RPMI8226 (cell line): ENCODE data around the gene ZNF8.
"Not testable (repeated sequence)": the region's sequence is repeated elsewhere in the genome, so short reads cannot be mapped to it uniquely, and the experiment has no call there.

Experiments used
- DNase-seq: peaks from one replicate; pipeline ENCODE4 v3.0.0-alpha.2; 2015

The ZNF8 gene

GRCh38 chr19:58278541-58279041, at the start of gene ZNF8:
Gene ZNF8 (plus strand): TSS chr19:58278955. CDS start chr19:58279082, 127 bp downstream.
- peak; percentile 99 for DNase-seq

- DNase-seq: peak; percentile 38
These were observed 49.5 kb upstream of the ZNF8 start for GRCh38 chr19:58229255-58229639.

DNA sequence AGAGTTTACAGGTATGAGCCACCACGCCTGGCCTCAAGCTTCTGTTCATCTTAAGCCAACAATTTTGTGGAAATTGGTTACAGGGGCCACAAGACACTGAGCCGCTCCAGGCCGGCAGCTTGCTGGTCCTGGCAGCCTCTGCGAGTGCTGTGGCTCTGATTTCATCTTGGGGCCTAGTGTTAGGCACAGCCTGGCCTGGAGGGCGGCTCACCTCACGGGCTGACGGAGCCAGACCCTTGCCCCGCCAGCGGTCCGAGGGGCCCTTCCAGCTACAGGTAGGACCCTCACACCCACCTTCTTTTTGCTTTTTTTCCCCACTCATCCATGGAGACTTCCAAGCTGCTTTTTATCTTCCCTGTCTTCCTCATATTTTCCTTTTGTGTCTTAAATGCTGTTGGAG, 41.4 kb upstream of the ZNF8 start:
- DNase-seq: no peak

- DNase-seq: no peak
These were observed 35.4 kb upstream of the ZNF8 start for GRCh38 chr19:58243351-58243750.

DNA sequence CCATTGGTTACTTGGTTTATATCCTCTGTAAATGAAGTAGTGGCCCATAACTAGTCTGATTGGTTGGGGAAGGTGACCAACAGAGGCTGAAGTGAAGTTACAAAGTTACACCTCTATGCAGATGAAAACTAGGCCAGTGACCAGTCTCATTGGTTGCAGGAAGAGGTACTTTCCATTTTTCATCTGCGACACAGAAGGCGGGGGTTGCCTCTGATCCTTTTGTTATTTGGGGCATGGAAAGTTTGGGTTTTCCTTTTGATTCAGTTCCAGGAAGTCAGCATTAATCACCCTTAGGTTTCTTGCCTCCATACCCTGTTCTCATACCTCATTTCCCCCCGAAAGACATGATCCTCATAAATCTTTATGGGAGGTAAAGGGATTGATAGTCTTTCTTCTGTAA, 29.9 kb upstream of the ZNF8 start:
- DNase-seq: no peak

DNA sequence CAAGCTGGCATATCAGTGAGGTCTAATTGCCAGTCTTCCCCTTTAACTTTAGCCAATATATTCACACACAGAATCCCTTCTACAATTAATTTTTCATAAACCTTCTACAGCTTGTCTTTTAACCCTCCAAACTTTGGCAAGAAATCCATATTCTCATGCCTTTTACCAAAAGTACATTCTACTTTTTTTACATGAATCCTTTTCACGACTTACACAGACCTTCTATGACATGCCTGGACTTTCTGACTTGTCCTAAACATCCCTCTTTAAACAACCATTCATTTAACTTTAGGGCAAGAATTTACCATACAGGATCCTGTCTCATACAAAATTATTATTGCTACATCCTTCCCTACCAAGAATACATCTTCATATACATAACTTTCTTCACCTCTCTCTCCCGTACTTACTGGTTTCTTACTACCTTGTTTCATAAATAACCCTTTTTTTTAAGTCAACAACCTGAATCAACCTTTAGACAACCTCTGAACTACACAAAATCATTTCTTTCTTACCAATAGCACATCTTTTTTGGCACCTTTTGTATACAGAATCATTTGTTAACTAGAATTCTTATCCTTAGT, 26.6 kb upstream of the ZNF8 start:
- DNase-seq: no peak

GRCh38 chr19:58258259-58258658, 20.5 kb upstream of the ZNF8 start:
- not testable (repeated sequence) for DNase-seq

DNA sequence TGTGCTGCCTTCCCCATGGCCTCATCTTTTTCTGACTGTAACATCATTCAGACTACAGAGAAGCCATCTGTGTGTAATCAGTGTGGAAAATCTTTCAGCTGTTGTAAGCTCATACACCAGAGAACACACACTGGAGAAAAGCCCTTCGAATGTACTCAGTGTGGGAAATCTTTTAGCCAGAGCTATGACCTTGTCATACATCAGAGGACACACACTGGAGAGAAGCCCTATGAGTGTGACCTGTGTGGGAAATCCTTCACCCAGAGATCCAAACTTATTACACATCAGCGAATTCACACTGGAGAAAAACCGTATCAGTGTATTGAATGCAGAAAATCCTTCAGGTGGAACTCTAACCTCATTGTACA, 17.2 kb upstream of the ZNF8 start:
- no peak for DNase-seq

DNA sequence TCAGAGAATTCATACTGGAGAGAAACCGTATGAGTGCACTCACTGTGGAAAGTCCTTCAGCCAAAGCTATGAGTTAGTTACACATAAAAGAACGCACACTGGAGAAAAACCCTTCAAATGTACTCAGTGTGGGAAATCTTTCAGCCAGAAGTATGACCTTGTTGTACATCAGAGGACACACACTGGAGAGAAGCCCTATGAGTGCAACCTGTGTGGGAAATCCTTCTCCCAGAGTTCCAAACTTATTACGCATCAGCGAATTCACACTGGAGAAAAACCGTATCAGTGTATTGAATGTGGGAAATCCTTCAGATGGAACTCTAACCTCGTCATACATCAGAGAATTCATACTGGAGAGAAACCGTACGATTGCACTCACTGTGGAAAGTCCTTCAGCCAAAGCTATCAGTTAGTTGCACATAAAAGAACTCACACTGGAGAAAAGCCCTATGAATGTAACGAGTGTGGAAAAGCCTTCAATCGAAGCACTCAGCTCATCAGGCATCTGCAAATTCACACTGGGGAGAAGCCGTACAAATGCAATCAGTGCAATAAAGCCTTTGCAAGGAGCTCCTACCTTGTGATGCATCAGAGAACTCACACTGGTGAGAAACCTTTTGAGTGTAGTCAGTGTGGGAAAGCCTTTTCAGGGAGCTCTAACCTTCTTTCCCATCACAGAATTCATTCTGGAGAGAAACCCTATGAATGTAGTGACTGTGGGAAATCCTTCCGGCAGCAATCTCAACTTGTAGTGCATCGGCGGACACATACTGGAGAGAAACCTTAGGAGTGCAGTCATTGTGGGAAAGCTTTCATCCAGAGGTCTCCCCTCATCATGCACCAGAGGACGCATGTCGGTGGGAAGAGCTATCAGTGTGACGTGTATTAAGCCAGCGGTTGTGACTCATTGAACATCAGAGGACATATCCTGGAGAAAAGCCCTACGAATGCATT, 16.5 kb upstream of the ZNF8 start:
- no peak for DNase-seq

DNA sequence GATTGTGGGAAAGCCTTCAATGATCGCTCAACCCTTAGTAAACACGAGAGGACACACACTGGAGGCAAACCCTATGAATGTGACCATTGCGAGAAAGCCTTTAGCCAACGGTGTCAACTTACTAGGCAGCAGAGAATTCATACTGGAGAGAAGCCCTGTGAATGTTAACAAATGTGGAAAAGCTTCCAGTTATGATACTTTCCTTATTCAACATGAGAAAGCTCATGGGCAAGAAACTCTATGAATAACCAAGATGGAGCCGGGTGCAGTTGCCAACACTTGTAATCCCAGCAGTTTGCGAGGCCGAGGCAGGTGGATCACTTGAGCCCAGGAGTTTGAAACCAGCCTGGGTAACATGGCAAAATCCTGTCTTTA, 15.8 kb upstream of the ZNF8 start:
- no peak for DNase-seq

- no peak for DNase-seq
These were observed 13.7 kb upstream of the ZNF8 start for GRCh38 chr19:58265100-58265499.

GRCh38 chr19:58268344-58268743, 10.4 kb upstream of the ZNF8 start:
- DNase-seq: no peak

- DNase-seq: no peak
These were observed 4.0 kb upstream of the ZNF8 start for GRCh38 chr19:58274771-58275201.

DNA sequence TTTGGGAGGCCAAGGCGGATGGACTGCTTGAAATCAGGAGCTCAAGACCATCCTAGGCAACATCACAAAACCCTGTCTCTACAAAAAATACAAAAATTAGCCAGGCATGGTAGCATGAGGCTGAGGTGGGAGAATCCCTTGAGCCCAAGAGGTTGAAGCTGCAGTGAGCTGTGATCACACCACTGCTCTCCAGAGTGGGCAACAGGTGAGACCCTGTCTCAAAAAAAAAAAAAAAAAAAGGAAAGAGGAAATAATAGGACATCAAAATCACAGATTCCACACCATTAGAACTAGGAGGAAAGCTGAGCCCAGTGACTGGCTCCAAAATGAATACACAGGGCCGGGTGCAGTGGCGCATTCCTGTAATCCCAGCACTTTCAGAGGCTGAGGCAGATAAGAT, 3.2 kb upstream of the ZNF8 start:
- no peak for DNase-seq

- no peak for DNase-seq
These were observed 1.6 kb upstream of the ZNF8 start for GRCh38 chr19:58277197-58277596.

DNA sequence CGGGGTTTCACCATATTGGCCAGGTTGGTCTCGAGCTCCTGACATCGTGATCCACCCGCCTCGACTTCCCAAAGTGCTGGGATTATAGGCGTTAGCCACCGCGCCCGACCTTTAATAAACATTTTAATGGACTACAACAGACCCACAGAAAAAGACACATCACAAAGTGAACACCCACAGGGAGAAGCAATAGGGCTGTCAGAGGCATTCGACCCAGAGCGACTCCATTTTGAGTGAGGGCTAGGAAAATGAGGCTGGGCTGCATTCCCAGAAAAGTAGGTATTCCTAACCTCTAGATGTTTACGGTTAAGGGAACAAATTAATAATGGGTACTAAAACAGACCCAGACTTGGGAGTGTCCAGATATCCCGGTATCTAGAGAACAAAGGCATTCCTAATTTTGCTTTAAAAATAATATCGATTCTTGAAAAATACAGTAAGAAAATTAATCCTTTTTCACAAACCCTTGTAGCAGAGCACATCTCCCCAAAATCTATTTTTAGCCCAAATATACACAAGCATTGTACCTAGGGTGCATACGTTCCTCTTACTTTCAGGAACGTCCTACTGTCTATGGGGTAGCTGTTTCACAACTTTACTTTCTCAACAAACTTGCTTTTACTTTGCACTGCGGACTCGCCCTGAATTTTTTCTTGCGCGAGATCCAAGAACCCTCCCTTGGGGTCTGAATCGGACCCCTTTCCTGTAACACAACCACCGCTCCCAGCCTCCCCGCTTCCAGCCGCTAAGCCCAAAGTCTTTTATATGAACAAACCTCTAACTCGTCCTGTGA, 811 bp upstream of the ZNF8 start:
- DNase-seq: no peak

- DNase-seq: peak; percentile 71
These were observed 528 bp downstream of the ZNF8 start for GRCh38 chr19:58279042-58279924.

DNA sequence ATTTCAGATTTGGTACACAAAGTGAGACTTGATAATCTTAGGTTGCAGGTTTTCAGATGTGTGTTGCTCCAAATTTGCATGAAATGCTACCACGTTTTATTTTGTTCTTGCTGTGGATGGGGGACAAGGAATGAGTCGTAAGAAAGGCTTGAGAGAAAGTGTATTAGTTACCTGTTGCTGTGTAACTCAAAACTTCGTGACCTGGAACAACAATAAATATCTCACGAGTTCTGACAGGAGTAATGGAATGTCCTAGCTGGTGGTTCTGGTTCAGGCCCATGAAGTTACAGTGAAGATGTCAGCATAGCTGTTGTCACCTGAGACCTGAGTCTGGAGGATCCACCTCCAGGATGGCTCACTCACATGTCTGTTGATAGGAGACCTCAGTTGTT, 1.2 kb downstream of the ZNF8 start:
- DNase-seq: no peak

GRCh38 chr19:58284199-58284598, 5.4 kb downstream of the ZNF8 start:
- DNase-seq: no peak

GRCh38 chr19:58291943-58292342, 13.2 kb downstream of the ZNF8 start:
- no peak for DNase-seq

- DNase-seq: no peak
These were observed 16.1 kb downstream of the ZNF8 start for GRCh38 chr19:58294743-58295374.

GRCh38 chr19:58296104-58296503, 17.3 kb downstream of the ZNF8 start:
- DNase-seq: no peak
